Lower leg skin (tissue), 3 donors: ENCODE measurements around the gene SNRNP200.

ENCODE experiments used
- POLR2A ChIP-seq, 2 donors: fragments of 450-650 bp; IDR thresholded peaks; one replicate each; pipeline ENCODE4 v1.6.1; 2016 to 2017; ENCODE audit warnings: antibody characterized with exemption in 2 of 2, mild to moderate bottlenecking in 1 of 2, moderate library complexity in 1 of 2
- TF ChIP-seq, protein P1 (sequence below), 3 donors: fragments of 450-650 bp; IDR thresholded peaks; one replicate each; pipeline ENCODE4 v1.5.1; 2016; ENCODE audit warnings: antibody characterized with exemption in 3 of 3, mild to moderate bottlenecking in 3 of 3, moderate library complexity in 2 of 3

GRCh38 chr2:96249654-96250053, 55.7 kb downstream of the SNRNP200 start:
- TF ChIP-seq, protein P1, sequence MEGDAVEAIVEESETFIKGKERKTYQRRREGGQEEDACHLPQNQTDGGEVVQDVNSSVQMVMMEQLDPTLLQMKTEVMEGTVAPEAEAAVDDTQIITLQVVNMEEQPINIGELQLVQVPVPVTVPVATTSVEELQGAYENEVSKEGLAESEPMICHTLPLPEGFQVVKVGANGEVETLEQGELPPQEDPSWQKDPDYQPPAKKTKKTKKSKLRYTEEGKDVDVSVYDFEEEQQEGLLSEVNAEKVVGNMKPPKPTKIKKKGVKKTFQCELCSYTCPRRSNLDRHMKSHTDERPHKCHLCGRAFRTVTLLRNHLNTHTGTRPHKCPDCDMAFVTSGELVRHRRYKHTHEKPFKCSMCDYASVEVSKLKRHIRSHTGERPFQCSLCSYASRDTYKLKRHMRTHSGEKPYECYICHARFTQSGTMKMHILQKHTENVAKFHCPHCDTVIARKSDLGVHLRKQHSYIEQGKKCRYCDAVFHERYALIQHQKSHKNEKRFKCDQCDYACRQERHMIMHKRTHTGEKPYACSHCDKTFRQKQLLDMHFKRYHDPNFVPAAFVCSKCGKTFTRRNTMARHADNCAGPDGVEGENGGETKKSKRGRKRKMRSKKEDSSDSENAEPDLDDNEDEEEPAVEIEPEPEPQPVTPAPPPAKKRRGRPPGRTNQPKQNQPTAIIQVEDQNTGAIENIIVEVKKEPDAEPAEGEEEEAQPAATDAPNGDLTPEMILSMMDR (IDR thresholded peaks at IDR 0.05), result no peak
- no peak for TF ChIP-seq POLR2A (IDR thresholded peaks at IDR 0.05)
